ENCODE results near the gene ZNF45. TPM values are rescaled to one million over a fixed set of nuclear protein-coding genes. Genes with fewer than 3 reads are reported as not detected.

ZNF45 gene
- polyA plus RNA-seq, 1 of the 3 experiments (the other 2 are of a cell fraction): 9.7 TPM

DNA sequence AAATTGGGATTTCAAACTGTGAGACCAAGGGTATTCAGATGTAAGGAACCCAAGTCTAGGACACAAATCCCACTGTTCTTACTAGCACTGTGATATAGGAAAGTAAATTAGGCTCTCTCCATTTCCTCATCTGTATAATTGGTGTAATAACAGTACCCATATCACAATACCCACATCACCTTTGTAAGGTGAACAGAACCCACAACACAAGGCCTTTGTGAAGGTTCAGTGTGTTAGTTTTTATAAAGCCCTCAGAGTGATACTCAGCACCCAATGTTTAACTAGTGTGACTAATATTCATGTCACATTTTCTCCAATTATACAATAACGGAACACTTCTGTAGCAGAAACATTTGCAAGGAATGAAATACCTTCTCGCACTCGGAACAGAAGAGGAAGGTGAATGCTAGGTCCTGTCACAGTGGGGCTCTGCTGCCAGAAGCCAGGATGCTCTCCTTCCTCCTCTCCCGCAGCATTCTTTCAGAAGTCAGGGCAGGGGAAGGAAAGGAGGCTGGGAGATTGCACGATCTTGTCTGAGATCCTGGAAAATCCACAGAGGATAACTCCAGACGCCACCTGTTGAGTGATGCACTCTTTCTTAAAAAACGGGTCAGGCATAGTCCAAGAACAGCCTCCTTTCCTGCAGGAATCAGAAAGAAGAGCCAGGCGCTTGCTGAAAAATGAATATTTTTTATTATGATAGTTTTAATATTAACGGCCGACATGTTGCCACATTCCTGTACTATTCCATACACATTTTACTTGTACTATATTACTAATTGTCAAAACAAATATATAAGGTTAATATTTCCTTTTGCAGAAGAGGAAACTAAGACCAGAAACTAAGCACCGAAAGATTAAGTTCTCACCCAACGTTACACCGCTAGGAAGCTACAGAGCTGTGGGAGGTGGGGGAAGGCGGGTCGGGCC is 762 bp downstream of the ZNF45 start:
- no peaks in the 10 kb centered on the region for H4K20me1 ChIP-seq (ENCODE audit: insufficient read depth)
- TF ChIP-seq, protein P1, sequence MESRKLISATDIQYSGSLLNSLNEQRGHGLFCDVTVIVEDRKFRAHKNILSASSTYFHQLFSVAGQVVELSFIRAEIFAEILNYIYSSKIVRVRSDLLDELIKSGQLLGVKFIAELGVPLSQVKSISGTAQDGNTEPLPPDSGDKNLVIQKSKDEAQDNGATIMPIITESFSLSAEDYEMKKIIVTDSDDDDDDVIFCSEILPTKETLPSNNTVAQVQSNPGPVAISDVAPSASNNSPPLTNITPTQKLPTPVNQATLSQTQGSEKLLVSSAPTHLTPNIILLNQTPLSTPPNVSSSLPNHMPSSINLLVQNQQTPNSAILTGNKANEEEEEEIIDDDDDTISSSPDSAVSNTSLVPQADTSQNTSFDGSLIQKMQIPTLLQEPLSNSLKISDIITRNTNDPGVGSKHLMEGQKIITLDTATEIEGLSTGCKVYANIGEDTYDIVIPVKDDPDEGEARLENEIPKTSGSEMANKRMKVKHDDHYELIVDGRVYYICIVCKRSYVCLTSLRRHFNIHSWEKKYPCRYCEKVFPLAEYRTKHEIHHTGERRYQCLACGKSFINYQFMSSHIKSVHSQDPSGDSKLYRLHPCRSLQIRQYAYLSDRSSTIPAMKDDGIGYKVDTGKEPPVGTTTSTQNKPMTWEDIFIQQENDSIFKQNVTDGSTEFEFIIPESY (IDR thresholded peaks at IDR 0.05; ENCODE audit: borderline replicate concordance, low read depth): no peak
- TF ChIP-seq, protein P2, sequence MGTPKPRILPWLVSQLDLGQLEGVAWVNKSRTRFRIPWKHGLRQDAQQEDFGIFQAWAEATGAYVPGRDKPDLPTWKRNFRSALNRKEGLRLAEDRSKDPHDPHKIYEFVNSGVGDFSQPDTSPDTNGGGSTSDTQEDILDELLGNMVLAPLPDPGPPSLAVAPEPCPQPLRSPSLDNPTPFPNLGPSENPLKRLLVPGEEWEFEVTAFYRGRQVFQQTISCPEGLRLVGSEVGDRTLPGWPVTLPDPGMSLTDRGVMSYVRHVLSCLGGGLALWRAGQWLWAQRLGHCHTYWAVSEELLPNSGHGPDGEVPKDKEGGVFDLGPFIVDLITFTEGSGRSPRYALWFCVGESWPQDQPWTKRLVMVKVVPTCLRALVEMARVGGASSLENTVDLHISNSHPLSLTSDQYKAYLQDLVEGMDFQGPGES (IDR thresholded peaks at IDR 0.05; ENCODE audit: low read depth, low read length): no peak
- TF ChIP-seq, protein P3, sequence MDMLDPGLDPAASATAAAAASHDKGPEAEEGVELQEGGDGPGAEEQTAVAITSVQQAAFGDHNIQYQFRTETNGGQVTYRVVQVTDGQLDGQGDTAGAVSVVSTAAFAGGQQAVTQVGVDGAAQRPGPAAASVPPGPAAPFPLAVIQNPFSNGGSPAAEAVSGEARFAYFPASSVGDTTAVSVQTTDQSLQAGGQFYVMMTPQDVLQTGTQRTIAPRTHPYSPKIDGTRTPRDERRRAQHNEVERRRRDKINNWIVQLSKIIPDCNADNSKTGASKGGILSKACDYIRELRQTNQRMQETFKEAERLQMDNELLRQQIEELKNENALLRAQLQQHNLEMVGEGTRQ (IDR thresholded peaks at IDR 0.05; ENCODE audit: borderline replicate concordance, low read depth, low read length): no peak
- TF ChIP-seq GATA2 (CRISPR knock-in tag; IDR thresholded peaks at IDR 0.05): no peak
- TF ChIP-seq SIN3A (IDR thresholded peaks at IDR 0.05; ENCODE audit: borderline replicate concordance, low read depth, low read length): no peak
- TF ChIP-seq, protein P4, sequence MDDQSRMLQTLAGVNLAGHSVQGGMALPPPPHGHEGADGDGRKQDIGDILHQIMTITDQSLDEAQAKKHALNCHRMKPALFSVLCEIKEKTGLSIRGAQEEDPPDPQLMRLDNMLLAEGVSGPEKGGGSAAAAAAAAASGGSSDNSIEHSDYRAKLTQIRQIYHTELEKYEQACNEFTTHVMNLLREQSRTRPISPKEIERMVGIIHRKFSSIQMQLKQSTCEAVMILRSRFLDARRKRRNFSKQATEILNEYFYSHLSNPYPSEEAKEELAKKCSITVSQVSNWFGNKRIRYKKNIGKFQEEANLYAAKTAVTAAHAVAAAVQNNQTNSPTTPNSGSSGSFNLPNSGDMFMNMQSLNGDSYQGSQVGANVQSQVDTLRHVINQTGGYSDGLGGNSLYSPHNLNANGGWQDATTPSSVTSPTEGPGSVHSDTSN (IDR thresholded peaks at IDR 0.05): no peak
- TF ChIP-seq CHD2 (IDR thresholded peaks at IDR 0.05; ENCODE audit: low read length, partially characterized antibody): no peak
- TF ChIP-seq, protein P5, sequence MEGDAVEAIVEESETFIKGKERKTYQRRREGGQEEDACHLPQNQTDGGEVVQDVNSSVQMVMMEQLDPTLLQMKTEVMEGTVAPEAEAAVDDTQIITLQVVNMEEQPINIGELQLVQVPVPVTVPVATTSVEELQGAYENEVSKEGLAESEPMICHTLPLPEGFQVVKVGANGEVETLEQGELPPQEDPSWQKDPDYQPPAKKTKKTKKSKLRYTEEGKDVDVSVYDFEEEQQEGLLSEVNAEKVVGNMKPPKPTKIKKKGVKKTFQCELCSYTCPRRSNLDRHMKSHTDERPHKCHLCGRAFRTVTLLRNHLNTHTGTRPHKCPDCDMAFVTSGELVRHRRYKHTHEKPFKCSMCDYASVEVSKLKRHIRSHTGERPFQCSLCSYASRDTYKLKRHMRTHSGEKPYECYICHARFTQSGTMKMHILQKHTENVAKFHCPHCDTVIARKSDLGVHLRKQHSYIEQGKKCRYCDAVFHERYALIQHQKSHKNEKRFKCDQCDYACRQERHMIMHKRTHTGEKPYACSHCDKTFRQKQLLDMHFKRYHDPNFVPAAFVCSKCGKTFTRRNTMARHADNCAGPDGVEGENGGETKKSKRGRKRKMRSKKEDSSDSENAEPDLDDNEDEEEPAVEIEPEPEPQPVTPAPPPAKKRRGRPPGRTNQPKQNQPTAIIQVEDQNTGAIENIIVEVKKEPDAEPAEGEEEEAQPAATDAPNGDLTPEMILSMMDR (IDR thresholded peaks at IDR 0.05): peak; percentile 15
- peaks cover 22% of the 10 kb centered on the region for H3K79me2 ChIP-seq (ENCODE audit: insufficient read depth)
- H3K4me2 ChIP-seq: peak overlapping the region; percentile 74
- H2AFZ ChIP-seq (ENCODE audit: low read depth): peak overlapping the region; percentile 98
- CTCF ChIA-PET: interaction anchor here (1.2 kb wide), 2 partner anchors 10 to 17 kb away, joined by 3 to 5 read pairs; partner anchors contain the start of gene ZNF221
- no peaks in the 10 kb centered on the region for H3K9me2 ChIP-seq
- H3K36me3 ChIP-seq (replicated peaks in 1 of 2; ENCODE audit: control insufficient read depth in 1 of 2, insufficient read depth in 2 of 2, low read length in 1 of 2): peaks cover 37 to 40% of the 10 kb centered on the region in 2 experiments
- H3K9me3 ChIP-seq: 0 out of 2 replicates have a peak, but pooled peaks cover under 1% of the 10 kb centered on the region
- POLR2A ChIA-PET: interaction anchor here (1.2 to 2.2 kb wide), 7 partner anchors 11 to 566 kb away, joined by 3 to 33 read pairs (median 9); partner anchors contain the start of genes ZNF180 and ZNF221
- H3K27me3 ChIP-seq (ENCODE audit: insufficient read depth): no peaks in the 10 kb centered on the region
- WGBS (ENCODE audit: low lambda C conversion rate): 7% methylated on average over 15 of the region's 15 CpGs
- H3K4me3 ChIP-seq (ENCODE audit: low read depth in 2 of 2, low read length in 1 of 2): peak overlapping the region; percentile 88 to 93
- DNase-seq: peak; percentile 15
- peak overlapping the region; percentile 82 for H3K9ac ChIP-seq
- no peaks in the 10 kb centered on the region; a peak in 3 of 4 replicates for H3K4me1 ChIP-seq (ENCODE audit: control insufficient read depth in 1 of 2, insufficient read depth in 2 of 2, low read depth in 1 of 2, low read length in 1 of 2)
- peaks cover 17% of the 10 kb centered on the region for H3F3A ChIP-seq (replicated peaks; ENCODE audit: insufficient read depth)
- H3K27ac ChIP-seq (ENCODE audit: low read depth in 2 of 2, low read length in 1 of 2): peak overlapping the region; percentile 88 to 90

All from SK-N-SH (cell line).